ENCODE measurements around the gene ATXN10. TPM values are rescaled to one million over a fixed set of nuclear protein-coding genes. Genes with fewer than 3 reads are reported as not detected.

The ATXN10 gene
- total and polyA plus RNA-seq, 2 donors (not counting 1 experiment from before 2014, with no cell fraction given): 52.3 to 95.5 TPM

GRCh38 chr22:45672564-45673481 is 1.2 kb downstream of the ATXN10 start:
- Histone ChIP-seq H3K4me2 (replicated peaks; ENCODE audit: low read depth, low read length, poor library complexity, severe bottlenecking) (peak overlapping the region; percentile 87), H3K4me1 (ENCODE audit: control insufficient read depth in 2 of 2, insufficient read depth in 2 of 2, low read length in 2 of 2) (peaks cover 17 to 19% of the 10 kb centered on the region in 2 donors), H3K4me3 (ENCODE audit: control extremely low read depth in 1 of 5, extremely low read depth in 1 of 5, insufficient read depth in 1 of 5, low read depth in 2 of 5, low read length in 4 of 5) (peak overlapping the region; percentile 6 to 83 (median 73)), H3K27ac (ENCODE audit: low read length in 2 of 2) (peak overlapping the region in 1 of 2 donors; percentile 72), H4K20me1 (ENCODE audit: control insufficient read depth, insufficient read depth, low read length, poor library complexity, severe bottlenecking) (peaks cover 13% of the 10 kb centered on the region), H3K79me2 (ENCODE audit: control insufficient read depth, insufficient read depth, low read length) (peaks cover 65% of the 10 kb centered on the region), H3K9me3 (ENCODE audit: control extremely low read depth in 1 of 3, control insufficient read depth in 2 of 3, insufficient read depth in 1 of 3, low read length in 2 of 3) (no peaks in the 10 kb centered on the region), H3K27me3 (replicated peaks in 1 of 4; ENCODE audit: control extremely low read depth in 1 of 4, control insufficient read depth in 3 of 4, insufficient read depth in 4 of 4, low read length in 3 of 4) (no peaks in the 10 kb centered on the region), H3K9ac (ENCODE audit: low read length) (peak overlapping the region; percentile 81), H3K36me3 (replicated peaks in 1 of 2; ENCODE audit: control extremely low read depth in 1 of 2, control insufficient read depth in 1 of 2, extremely low read depth in 1 of 2, insufficient read depth in 2 of 2, low read length in 1 of 2) (no peaks in the 10 kb centered on the region), H2AFZ (ENCODE audit: insufficient read depth, low read depth, low read length, poor library complexity, severe bottlenecking) (peak overlapping the region; percentile 90)
- CTCF ChIA-PET: no interaction called here
- H3K27me3 Mint-ChIP-seq: no peaks in the 10 kb centered on the region
- POLR2A ChIA-PET: no interaction called here
- no peak for ATAC-seq (ENCODE audit: low read depth)
- H3K4me1 Mint-ChIP-seq: peaks cover 31% of the 10 kb centered on the region
- WGBS (ENCODE audit: insufficient coverage): 31% methylated on average over 13 of the region's 14 CpGs
- no peaks in the 10 kb centered on the region for H3K9me3 Mint-ChIP-seq (ENCODE audit: insufficient read depth)
- no peak for DNase-seq
- peak overlapping the region; percentile 89 for H3K4me3 Mint-ChIP-seq
- H3K27ac Mint-ChIP-seq: peak overlapping the region; percentile 76
- no peak for TF ChIP-seq EZH2 (IDR thresholded peaks at IDR 0.05; ENCODE audit: borderline replicate concordance, insufficient read depth, low read depth, low read length, poor library complexity, severe bottlenecking)
- no peak for TF ChIP-seq CTCF (IDR thresholded peaks at IDR 0.05)
- intact Hi-C loops (cut with micrococcal nuclease): no loop called here
